Activated B cell treated with CpG ODN at 0.5 μM for 24 hours (primary cell): ENCODE results near the gene ARRDC3. TPM values are rescaled to one million over a fixed set of nuclear protein-coding genes. Genes with fewer than 3 reads are reported as not detected.
"Not testable (repeated sequence)": the region's sequence is repeated elsewhere in the genome, so short reads cannot be mapped to it uniquely, and the experiment has no call there.

ENCODE experiments used
- ATAC-seq: fragments of 200-7000 bp; cut with Tn5 transposase; one replicate; pipeline ENCODE4 v1.10.0; 2021; ENCODE audit warnings: low read depth, mild to moderate bottlenecking, moderate library complexity
- CTCF ChIA-PET: fragments of 350-600 bp; sonication (Branson Sonifier 250); formaldehyde crosslinking; loops from one replicate; lab custom pipeline; 2021; ENCODE audit warnings: antibody characterized with exemption; lab: Charles Lee
- POLR2A ChIA-PET: fragments of 350-600 bp; sonication (Branson Sonifier 250); formaldehyde crosslinking; loops from one replicate; lab custom pipeline; 2021; ENCODE audit warnings: antibody characterized with exemption; lab: Charles Lee
- DNase-seq: peaks from one replicate; pipeline ENCODE4 v3.0.0; 2022
- H3K27ac Mint-ChIP-seq: one replicate; pipeline ENCODE4 v1.8.0; 2020; ENCODE audit warnings: mixed read lengths
- H3K27me3 Mint-ChIP-seq: one replicate; pipeline ENCODE4 v1.8.0; 2021; ENCODE audit warnings: mixed read lengths
- H3K36me3 Mint-ChIP-seq: one replicate; pipeline ENCODE4 v1.8.0; 2021; ENCODE audit warnings: low read depth, mixed read lengths
- H3K4me1 Mint-ChIP-seq: one replicate; pipeline ENCODE4 v1.8.0; 2021; ENCODE audit warnings: mixed read lengths
- H3K4me3 Mint-ChIP-seq: one replicate; pipeline ENCODE4 v1.8.0; 2020; ENCODE audit warnings: mild to moderate bottlenecking, mixed read lengths
- H3K9me3 Mint-ChIP-seq: one replicate; pipeline ENCODE4 v1.8.0; 2020; ENCODE audit warnings: mixed read lengths
- intact Hi-C: fragments of 100-400 bp; cut with micrococcal nuclease; formaldehyde crosslinking; loops from one replicate; pipeline ENCODE4 v1.15.1; 2024
- total RNA-seq: library from RNA; stranded (reverse); gene quantifications from 2 replicates; pipeline ENCODE4 v1.2.3, GENCODE V29; 2022
- TF ChIP-seq, protein P1 (sequence below): fragments of 200-600 bp; IDR thresholded peaks from one replicate; pipeline ENCODE4 v1.8.0; 2022; ENCODE audit warnings: antibody characterized with exemption, mild to moderate bottlenecking

Gene ARRDC3
- total RNA-seq, 1 donor from 2014 or later = 65.3 TPM

DNA sequence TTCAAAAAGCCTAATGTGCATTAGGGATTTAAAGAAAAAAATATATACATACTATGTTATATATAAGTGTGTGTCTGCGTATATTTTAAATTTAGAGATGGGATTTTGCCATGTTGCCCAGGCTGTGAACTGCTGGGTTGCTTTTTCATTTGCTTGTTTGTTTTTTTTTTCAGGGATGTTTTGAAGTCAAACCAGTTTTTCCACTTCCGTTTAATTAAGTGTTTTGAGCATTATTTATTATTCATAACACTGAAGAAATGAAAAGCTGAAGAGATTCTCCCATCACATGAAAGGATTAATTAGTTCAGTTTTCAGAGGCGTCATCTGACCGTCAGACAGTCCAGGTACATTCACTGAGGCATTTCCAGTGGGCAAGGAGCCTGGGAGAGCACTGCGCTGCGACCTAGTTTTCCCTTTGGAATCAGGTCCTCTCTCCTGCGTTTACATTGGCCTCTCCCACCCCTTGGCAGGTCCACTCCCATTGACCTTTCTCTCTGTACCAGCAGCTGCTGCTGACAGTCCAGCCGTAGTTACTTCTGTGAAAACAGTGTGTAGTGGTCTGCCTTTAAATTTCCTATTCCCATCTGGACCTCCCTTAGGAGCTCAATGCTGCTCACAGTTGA lies 26.0 kb downstream of the ARRDC3 start:
- Mint-ChIP-seq H3K27ac (no peak overlapping the region), H3K4me3 (no peak overlapping the region), H3K9me3 (peaks cover 7% of the 10 kb centered on the region), H3K27me3 (no peaks in the 10 kb centered on the region), H3K36me3 (no peaks in the 10 kb centered on the region), H3K4me1 (peaks cover 35% of the 10 kb centered on the region)
- ChIA-PET CTCF (interaction anchor here (1.0 to 1.1 kb wide), 2 partner anchors 27 to 46 kb away, joined by 3 to 4 read pairs; no protein-coding TSS in a partner anchor), POLR2A (interaction anchor here (1.9 kb wide), 1 partner anchor 24 kb away, joined by 7 read pairs; no protein-coding TSS in a partner anchor)
- DNase-seq = no peak
- no peak for ATAC-seq
- TF ChIP-seq, protein P1, sequence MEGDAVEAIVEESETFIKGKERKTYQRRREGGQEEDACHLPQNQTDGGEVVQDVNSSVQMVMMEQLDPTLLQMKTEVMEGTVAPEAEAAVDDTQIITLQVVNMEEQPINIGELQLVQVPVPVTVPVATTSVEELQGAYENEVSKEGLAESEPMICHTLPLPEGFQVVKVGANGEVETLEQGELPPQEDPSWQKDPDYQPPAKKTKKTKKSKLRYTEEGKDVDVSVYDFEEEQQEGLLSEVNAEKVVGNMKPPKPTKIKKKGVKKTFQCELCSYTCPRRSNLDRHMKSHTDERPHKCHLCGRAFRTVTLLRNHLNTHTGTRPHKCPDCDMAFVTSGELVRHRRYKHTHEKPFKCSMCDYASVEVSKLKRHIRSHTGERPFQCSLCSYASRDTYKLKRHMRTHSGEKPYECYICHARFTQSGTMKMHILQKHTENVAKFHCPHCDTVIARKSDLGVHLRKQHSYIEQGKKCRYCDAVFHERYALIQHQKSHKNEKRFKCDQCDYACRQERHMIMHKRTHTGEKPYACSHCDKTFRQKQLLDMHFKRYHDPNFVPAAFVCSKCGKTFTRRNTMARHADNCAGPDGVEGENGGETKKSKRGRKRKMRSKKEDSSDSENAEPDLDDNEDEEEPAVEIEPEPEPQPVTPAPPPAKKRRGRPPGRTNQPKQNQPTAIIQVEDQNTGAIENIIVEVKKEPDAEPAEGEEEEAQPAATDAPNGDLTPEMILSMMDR = no peak
- intact Hi-C loops = no loop called here

DNA sequence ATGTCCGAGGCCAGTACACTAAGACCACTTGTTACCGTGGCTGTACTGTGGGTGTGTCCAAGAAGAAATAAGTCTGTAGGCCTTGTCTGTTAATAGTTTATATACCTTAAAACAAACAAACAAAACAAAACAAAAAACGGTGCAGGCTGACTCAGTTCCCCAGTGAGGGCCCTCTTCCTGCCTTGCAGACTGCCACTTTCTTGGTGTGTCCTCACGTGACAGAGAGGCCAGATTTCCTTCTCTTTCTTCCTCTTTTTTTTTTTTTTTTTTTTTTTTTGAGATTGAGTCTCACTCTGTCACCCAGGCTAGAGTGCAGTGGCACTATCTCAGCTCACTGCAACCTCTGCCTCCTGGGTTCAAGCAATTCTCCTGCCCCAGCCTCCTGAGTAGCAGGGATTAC lies 28.2 kb downstream of the ARRDC3 start:
- ATAC-seq = peak; percentile 82
- H3K4me3 Mint-ChIP-seq, H3K36me3 Mint-ChIP-seq, CTCF ChIA-PET, DNase-seq, H3K9me3 Mint-ChIP-seq, H3K27me3 Mint-ChIP-seq: not testable (repeated sequence)
- intact Hi-C loops = loop anchor here (2.0 kb wide), 1 partner anchor 40 kb away; no protein-coding TSS in a partner anchor
- H3K27ac Mint-ChIP-seq = peak overlapping the region; percentile 74
- H3K4me1 Mint-ChIP-seq = peaks cover 18% of the 10 kb centered on the region
- POLR2A ChIA-PET = interaction anchor here (0.6 to 1.0 kb wide), 4 partner anchors 18 to 44 kb away, joined by 3 to 6 read pairs (median 4); no protein-coding TSS in a partner anchor

DNA sequence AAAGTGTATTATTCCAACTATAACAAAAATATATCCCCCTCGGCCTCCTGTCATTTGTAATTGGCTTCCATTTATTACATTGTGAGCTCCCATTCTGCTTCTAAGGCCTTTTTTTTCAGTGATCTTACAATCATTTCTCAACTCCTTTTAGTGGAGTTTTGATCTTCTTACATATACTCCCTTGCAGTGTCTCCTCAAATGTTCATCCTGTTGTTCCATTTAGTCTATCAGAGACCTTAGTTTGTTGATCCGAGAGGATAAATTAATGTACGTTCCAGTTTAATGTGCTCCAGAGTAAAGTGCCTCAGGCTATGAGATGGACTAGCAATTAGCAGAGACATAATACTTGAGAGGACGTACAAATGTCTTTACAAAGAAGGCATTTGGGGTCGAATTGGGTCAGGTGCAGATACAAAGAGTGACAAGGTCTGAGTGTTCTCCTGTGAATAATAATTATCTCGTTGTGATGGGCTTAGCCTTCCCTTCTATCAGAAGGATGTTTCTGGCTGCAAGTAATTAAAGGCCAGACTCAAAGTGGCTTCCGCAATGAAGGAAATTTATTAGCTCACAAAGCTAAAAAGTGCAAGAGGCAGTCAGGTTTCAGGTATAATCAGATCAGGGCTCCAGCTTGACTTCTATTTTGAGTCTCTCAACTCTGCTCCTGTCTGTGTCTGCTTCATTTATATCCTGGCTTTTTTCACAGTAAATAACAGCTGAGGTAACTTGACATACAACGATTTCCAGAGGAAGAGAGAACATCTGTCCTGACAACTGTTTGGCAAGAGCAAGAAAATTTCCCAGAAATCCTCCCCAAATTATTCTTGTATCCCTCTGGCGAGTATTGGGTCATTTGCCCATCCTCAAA lies 30.1 kb downstream of the ARRDC3 start:
- ChIA-PET CTCF (no interaction called here), POLR2A (interaction anchor here (1.0 kb wide), 1 partner anchor 30 kb away, joined by 3 read pairs; the partner anchor contains the start of gene ARRDC3)
- intact Hi-C loops = no loop called here
- Mint-ChIP-seq H3K4me3 (no peak overlapping the region), H3K27me3 (no peaks in the 10 kb centered on the region), H3K9me3 (no peaks in the 10 kb centered on the region), H3K4me1 (peaks cover 18% of the 10 kb centered on the region), H3K27ac (no peak overlapping the region), H3K36me3 (no peaks in the 10 kb centered on the region)
- ATAC-seq = no peak
- DNase-seq = no peak
- TF ChIP-seq, protein P1 = no peak

DNA sequence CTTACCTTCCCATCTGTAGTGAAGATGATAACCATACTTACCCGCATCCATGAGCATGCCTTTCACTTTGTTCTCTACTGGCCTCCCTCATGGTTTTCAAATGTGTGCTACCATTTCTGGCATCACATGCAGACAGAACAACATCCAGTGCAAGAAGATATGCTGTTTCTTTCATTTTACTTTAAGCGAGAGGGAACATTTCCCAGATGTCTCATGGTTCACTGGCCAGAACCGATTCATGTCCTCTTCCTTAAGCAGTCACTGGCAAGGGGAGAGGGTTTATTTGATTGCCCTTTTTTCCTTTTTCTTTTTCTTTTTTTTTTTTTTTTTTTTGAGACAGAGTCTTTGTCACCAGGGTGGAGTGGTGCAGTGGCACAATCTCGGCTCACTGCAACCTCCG lies 37.7 kb downstream of the ARRDC3 start:
- Mint-ChIP-seq H3K9me3 (no peaks in the 10 kb centered on the region), H3K27me3 (peaks cover 2% of the 10 kb centered on the region), H3K4me3 (no peak overlapping the region), H3K36me3 (no peaks in the 10 kb centered on the region), H3K4me1 (no peaks in the 10 kb centered on the region), H3K27ac (no peak overlapping the region)
- TF ChIP-seq, protein P1 = no peak
- DNase-seq (no peak), ATAC-seq (no peak)
- intact Hi-C loops = no loop called here
- ChIA-PET CTCF (no interaction called here), POLR2A (interaction anchor here (0.7 kb wide), 1 partner anchor 33 kb away, joined by 3 read pairs; no protein-coding TSS in a partner anchor)

DNA sequence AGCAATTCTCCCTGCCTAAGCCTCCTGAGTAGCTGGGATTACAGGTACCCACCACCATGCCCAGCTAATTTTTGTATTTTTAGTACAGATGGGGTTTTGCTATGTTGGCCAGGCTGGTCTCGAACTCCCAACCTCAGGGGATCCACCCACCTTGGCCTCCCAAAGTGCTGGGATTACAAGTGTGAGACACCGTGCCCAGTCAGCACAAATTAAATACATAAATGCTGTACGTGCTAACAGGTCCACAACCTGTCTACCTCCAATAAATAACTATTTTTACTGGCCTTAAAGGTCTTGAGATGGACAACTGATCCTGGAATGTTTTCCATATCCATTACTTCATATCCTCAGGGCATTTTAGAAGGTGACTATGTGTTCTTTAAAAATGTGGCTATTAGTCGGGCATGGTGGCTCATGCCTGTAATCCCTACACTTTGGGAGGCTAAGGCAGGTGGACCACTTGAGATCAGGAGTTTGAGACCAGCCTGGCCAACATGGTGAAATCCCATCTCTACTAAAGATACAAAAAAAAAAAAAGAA lies 38.4 kb downstream of the ARRDC3 start:
- intact Hi-C loops = not testable (repeated sequence)

More for the DNA sequence above, 38.4 kb downstream of the ARRDC3 start:
- H3K9me3 Mint-ChIP-seq, H3K4me3 Mint-ChIP-seq, DNase-seq, H3K27ac Mint-ChIP-seq, ATAC-seq, CTCF ChIA-PET, H3K36me3 Mint-ChIP-seq, H3K4me1 Mint-ChIP-seq, H3K27me3 Mint-ChIP-seq: not testable (repeated sequence)
- POLR2A ChIA-PET = interaction anchor here (0.7 kb wide), 1 partner anchor 34 kb away, joined by 3 read pairs; no protein-coding TSS in a partner anchor
